HEK293 (cell line): ENCODE results near the gene STAMBP.

ENCODE experiments used
- CTCF ChIA-PET: fragments of 350-600 bp; formaldehyde crosslinking; extraction: SDS; loops from one replicate; lab custom pipeline; 2021; ENCODE audit warnings: antibody characterized with exemption; lab: Yijun Ruan, JAX
- POLR2A ChIA-PET: fragments of 300-600 bp; formaldehyde crosslinking; extraction: SDS; loops from one replicate; lab custom pipeline; 2020; ENCODE audit warnings: antibody characterized with exemption, inconsistent platforms; lab: Yijun Ruan, JAX
- H3K27ac ChIP-seq: fragments of 200-500 bp; sonication (Bioruptor generic); 2 replicates; pipeline ENCODE4 v1.5.1; 2014; ENCODE audit warnings: low read depth, low read length, control low read depth, inconsistent platforms; ENCODE audit errors: extremely low read depth
- H3K36me3 ChIP-seq, 2 experiments: fragments of 200-500 bp in 1 of 2; sonication (Bioruptor generic) in 1 of 2; 1 replicate in 1 of 2; 2 replicates in 1 of 2; pipeline ENCODE4 v1.5.1; 2014 to 2017; ENCODE audit warnings: inconsistent platforms in 2 of 2, low read length in 2 of 2; ENCODE audit not compliant: control insufficient read depth in 2 of 2, insufficient read depth in 1 of 2
- H3K4me1 ChIP-seq: fragments of 200-500 bp; sonication (Bioruptor generic); 2 replicates; pipeline ENCODE4 v1.5.1; 2014; ENCODE audit warnings: mild to moderate bottlenecking, low read length, inconsistent platforms; ENCODE audit not compliant: control insufficient read depth, insufficient read depth
- H3K4me3 ChIP-seq: 2 replicates; pipeline ENCODE4 v1.5.1; 2011; ENCODE audit warnings: low read depth, mild to moderate bottlenecking, control low read depth, low read length, moderate library complexity
- H3K9me3 ChIP-seq: fragments of 200-500 bp; sonication (Bioruptor generic); 2 replicates; pipeline ENCODE4 v1.5.1; 2014; ENCODE audit warnings: low read depth, low read length, inconsistent platforms; ENCODE audit not compliant: control insufficient read depth, insufficient read depth
- KLF16 ChIP-seq: fragments of 450-650 bp; formaldehyde crosslinking; IDR thresholded peaks from 2 replicates; pipeline ENCODE4 v1.5.1; 2017; ENCODE audit warnings: missing biosample characterization, missing genetic modification characterization
- SP3 ChIP-seq: fragments of 450-650 bp; formaldehyde crosslinking; IDR thresholded peaks from 2 replicates; pipeline ENCODE4 v1.5.1; 2016; ENCODE audit warnings: missing biosample characterization, missing genetic modification characterization
- TRIM28 ChIP-seq: IDR thresholded peaks from 2 replicates; pipeline ENCODE4 v1.6.1; 2011; ENCODE audit warnings: low read length, control low read depth, borderline replicate concordance
- ZBTB8A ChIP-seq: fragments of 450-650 bp; formaldehyde crosslinking; IDR thresholded peaks from 2 replicates; pipeline ENCODE4 v1.5.1; 2016; ENCODE audit warnings: missing biosample characterization, missing genetic modification characterization
- ZFHX2 ChIP-seq: fragments of 450-650 bp; formaldehyde crosslinking; conservative IDR thresholded peaks from 2 replicates; pipeline ENCODE4 v1.5.1; 2016; ENCODE audit warnings: missing biosample characterization, missing genetic modification characterization
- ZNF155 ChIP-seq: fragments of 450-650 bp; formaldehyde crosslinking; IDR thresholded peaks from 2 replicates; pipeline ENCODE4 v1.5.1; 2016; ENCODE audit warnings: missing biosample characterization, missing genetic modification characterization
- ZNF214 ChIP-seq: fragments of 450-650 bp; formaldehyde crosslinking; IDR thresholded peaks from 2 replicates; pipeline ENCODE4 v1.5.1; 2017; ENCODE audit warnings: missing biosample characterization, mild to moderate bottlenecking, missing genetic modification characterization, borderline replicate concordance
- ZNF302 ChIP-seq: fragments of 450-650 bp; formaldehyde crosslinking; IDR thresholded peaks from 2 replicates; pipeline ENCODE4 v1.5.1; 2016; ENCODE audit warnings: missing biosample characterization, missing genetic modification characterization, low read depth
- ZNF514 ChIP-seq: fragments of 450-650 bp; formaldehyde crosslinking; IDR thresholded peaks from 2 replicates; pipeline ENCODE4 v1.5.1; 2016; ENCODE audit warnings: missing biosample characterization, missing genetic modification characterization
- ZNF629 ChIP-seq: fragments of 450-650 bp; formaldehyde crosslinking; IDR thresholded peaks from 2 replicates; pipeline ENCODE4 v1.5.1; 2017; ENCODE audit warnings: missing biosample characterization, missing genetic modification characterization
- ZNF76 ChIP-seq: fragments of 450-650 bp; formaldehyde crosslinking; IDR thresholded peaks from 2 replicates; pipeline ENCODE4; 2016; ENCODE audit warnings: low read depth, missing biosample characterization, missing genetic modification characterization, borderline replicate concordance
- ZNF791 ChIP-seq: fragments of 450-650 bp; formaldehyde crosslinking; IDR thresholded peaks from 2 replicates; pipeline ENCODE4 v1.5.1; 2016; ENCODE audit warnings: missing biosample characterization, missing genetic modification characterization
- ZNF843 ChIP-seq: fragments of 450-650 bp; formaldehyde crosslinking; IDR thresholded peaks from 2 replicates; pipeline ENCODE4 v1.5.1; 2016; ENCODE audit warnings: missing biosample characterization, missing genetic modification characterization
- TF ChIP-seq, protein P1 (sequence below): fragments of 450-650 bp; formaldehyde crosslinking; IDR thresholded peaks from 2 replicates; pipeline ENCODE4 v1.5.1; 2016; ENCODE audit warnings: missing biosample characterization, missing genetic modification characterization
- TF ChIP-seq, protein P2 (sequence below): fragments of 450-650 bp; formaldehyde crosslinking; IDR thresholded peaks from 2 replicates; pipeline ENCODE4 v1.5.1; 2016; ENCODE audit warnings: missing biosample characterization, missing genetic modification characterization
- TF ChIP-seq, protein P3 (sequence below): fragments of 450-650 bp; formaldehyde crosslinking; IDR thresholded peaks from 2 replicates; pipeline ENCODE4 v1.5.1; 2016; ENCODE audit warnings: missing biosample characterization, missing genetic modification characterization
- TF ChIP-seq, protein P4 (sequence below): fragments of 450-650 bp; formaldehyde crosslinking; IDR thresholded peaks from 2 replicates; pipeline ENCODE4 v1.5.1; 2016; ENCODE audit warnings: missing biosample characterization, missing genetic modification characterization
- TF ChIP-seq, protein P5 (sequence below): fragments of 450-650 bp; formaldehyde crosslinking; IDR thresholded peaks from 2 replicates; pipeline ENCODE4 v1.5.1; 2016; ENCODE audit warnings: missing biosample characterization, missing genetic modification characterization
- TF ChIP-seq, protein P6 (sequence below): fragments of 450-650 bp; formaldehyde crosslinking; IDR thresholded peaks from 2 replicates; pipeline ENCODE4 v1.5.1; 2016; ENCODE audit warnings: missing biosample characterization, missing genetic modification characterization
- TF ChIP-seq, protein P7 (sequence below): fragments of 450-650 bp; formaldehyde crosslinking; IDR thresholded peaks from 2 replicates; pipeline ENCODE4 v1.5.1; 2016; ENCODE audit warnings: missing biosample characterization, missing genetic modification characterization

Gene STAMBP

DNA sequence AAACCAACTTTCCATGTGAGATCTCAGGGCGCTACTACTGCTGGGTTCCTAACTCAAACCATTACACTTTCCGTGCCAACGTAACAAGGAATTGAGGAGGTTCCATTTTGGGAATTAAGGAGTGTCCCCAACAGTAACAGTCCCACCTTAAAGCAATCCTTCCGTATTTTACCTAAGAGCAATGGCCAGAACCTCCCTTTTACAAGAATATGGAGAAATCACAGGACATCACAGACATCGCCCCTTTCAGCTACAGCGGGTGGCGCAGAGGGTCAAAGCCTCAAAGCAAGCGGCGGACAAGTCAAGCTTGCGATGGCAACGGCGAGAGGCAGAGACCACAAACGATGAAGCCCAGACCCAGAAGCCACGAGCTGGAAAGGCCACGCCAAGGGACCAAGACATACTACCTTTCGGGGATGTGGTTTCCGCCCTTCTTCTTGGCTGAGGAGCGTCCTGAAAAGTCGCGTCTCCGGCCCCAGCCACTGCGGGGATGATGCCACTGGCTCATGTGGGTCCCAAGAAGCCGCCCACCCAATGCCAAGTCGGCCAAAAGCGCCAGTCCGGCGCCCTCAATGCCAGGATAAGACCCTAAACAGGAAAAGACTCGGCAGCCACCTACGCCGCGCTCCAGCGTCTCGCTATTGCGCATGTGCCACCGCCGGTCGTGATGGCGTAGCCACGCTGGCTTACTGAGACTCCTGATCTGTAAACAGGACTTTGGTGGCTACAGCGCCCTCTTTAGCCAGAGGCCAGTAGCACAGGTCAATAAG lies 49.1 kb upstream of the STAMBP start, which contains the start of gene DUSP11 (continued):
- TF ChIP-seq ZNF214 (tag by site-specific recombination) (no peak), ZNF514 (tag by site-specific recombination) (no peak), ZNF629 (tag by site-specific recombination) (peak; percentile 27; the same call in 1 of the 2 replicates), ZNF791 (tag by site-specific recombination) (0 out of 2 replicates have a peak, but pooled peaks have one; percentile 31), KLF16 (peak; percentile 88), ZFHX2 (tag by site-specific recombination) (peak; percentile 55)
- TF ChIP-seq, protein P1, sequence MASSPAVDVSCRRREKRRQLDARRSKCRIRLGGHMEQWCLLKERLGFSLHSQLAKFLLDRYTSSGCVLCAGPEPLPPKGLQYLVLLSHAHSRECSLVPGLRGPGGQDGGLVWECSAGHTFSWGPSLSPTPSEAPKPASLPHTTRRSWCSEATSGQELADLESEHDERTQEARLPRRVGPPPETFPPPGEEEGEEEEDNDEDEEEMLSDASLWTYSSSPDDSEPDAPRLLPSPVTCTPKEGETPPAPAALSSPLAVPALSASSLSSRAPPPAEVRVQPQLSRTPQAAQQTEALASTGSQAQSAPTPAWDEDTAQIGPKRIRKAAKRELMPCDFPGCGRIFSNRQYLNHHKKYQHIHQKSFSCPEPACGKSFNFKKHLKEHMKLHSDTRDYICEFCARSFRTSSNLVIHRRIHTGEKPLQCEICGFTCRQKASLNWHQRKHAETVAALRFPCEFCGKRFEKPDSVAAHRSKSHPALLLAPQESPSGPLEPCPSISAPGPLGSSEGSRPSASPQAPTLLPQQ (tag by site-specific recombination), result 0 out of 2 replicates have a peak, but pooled peaks have one; percentile 27
- TF ChIP-seq, protein P2, sequence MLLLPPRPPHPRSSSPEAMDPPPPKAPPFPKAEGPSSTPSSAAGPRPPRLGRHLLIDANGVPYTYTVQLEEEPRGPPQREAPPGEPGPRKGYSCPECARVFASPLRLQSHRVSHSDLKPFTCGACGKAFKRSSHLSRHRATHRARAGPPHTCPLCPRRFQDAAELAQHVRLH (tag by site-specific recombination), result 0 out of 2 replicates have a peak, but pooled peaks have one; percentile 27
- TF ChIP-seq, protein P3, sequence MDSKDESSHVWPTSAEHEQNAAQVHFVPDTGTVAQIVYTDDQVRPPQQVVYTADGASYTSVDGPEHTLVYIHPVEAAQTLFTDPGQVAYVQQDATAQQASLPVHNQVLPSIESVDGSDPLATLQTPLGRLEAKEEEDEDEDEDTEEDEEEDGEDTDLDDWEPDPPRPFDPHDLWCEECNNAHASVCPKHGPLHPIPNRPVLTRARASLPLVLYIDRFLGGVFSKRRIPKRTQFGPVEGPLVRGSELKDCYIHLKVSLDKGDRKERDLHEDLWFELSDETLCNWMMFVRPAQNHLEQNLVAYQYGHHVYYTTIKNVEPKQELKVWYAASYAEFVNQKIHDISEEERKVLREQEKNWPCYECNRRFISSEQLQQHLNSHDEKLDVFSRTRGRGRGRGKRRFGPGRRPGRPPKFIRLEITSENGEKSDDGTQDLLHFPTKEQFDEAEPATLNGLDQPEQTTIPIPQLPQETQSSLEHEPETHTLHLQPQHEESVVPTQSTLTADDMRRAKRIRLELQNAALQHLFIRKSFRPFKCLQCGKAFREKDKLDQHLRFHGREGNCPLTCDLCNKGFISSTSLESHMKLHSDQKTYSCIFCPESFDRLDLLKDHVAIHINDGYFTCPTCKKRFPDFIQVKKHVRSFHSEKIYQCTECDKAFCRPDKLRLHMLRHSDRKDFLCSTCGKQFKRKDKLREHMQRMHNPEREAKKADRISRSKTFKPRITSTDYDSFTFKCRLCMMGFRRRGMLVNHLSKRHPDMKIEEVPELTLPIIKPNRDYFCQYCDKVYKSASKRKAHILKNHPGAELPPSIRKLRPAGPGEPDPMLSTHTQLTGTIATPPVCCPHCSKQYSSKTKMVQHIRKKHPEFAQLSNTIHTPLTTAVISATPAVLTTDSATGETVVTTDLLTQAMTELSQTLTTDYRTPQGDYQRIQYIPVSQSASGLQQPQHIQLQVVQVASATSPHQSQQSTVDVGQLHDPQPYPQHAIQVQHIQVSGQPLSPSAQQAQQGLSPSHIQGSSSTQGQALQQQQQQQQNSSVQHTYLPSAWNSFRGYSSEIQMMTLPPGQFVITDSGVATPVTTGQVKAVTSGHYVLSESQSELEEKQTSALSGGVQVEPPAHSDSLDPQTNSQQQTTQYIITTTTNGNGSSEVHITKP (tag by site-specific recombination), result peak; percentile 83
- TF ChIP-seq, protein P4, sequence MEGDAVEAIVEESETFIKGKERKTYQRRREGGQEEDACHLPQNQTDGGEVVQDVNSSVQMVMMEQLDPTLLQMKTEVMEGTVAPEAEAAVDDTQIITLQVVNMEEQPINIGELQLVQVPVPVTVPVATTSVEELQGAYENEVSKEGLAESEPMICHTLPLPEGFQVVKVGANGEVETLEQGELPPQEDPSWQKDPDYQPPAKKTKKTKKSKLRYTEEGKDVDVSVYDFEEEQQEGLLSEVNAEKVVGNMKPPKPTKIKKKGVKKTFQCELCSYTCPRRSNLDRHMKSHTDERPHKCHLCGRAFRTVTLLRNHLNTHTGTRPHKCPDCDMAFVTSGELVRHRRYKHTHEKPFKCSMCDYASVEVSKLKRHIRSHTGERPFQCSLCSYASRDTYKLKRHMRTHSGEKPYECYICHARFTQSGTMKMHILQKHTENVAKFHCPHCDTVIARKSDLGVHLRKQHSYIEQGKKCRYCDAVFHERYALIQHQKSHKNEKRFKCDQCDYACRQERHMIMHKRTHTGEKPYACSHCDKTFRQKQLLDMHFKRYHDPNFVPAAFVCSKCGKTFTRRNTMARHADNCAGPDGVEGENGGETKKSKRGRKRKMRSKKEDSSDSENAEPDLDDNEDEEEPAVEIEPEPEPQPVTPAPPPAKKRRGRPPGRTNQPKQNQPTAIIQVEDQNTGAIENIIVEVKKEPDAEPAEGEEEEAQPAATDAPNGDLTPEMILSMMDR (tag by site-specific recombination), result peak; percentile 83
- TF ChIP-seq, all 188 proteins: peak for 16

DNA sequence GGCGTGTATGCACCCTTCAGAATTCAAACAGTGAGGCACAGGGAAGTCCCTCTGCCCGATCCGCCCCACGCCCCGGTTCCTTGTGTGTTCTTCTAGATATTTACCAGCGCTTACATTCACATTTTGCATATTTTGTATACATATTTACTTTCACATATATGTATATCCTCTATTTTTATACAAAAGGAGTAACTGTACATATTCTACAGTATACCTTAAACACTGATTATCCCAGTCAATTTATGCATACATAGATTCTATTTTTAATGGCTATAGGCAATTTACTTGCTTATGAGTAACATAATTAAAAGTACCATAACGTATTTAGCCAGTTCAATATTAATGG lies 48.6 kb upstream of the STAMBP start:
- Histone ChIP-seq H3K27ac (no peak overlapping the region), H3K9me3 (no peaks in the 10 kb centered on the region), H3K4me1 (no peaks in the 10 kb centered on the region), H3K36me3 (peaks cover 7 to 18% of the 10 kb centered on the region in 2 experiments), H3K4me3 (peak overlapping the region; percentile 92)
- POLR2A ChIA-PET, result interaction anchor here (1.0 kb wide), 1 partner anchor 43 kb away, joined by 4 read pairs; the partner anchor contains the start of gene TPRKB
- CTCF ChIA-PET, result interaction anchor here (0.6 to 0.7 kb wide), 3 partner anchors 43 to 486 kb away, joined by 3 to 4 read pairs (median 3); partner anchors contain the start of gene TPRKB
- TF ChIP-seq, protein P5, sequence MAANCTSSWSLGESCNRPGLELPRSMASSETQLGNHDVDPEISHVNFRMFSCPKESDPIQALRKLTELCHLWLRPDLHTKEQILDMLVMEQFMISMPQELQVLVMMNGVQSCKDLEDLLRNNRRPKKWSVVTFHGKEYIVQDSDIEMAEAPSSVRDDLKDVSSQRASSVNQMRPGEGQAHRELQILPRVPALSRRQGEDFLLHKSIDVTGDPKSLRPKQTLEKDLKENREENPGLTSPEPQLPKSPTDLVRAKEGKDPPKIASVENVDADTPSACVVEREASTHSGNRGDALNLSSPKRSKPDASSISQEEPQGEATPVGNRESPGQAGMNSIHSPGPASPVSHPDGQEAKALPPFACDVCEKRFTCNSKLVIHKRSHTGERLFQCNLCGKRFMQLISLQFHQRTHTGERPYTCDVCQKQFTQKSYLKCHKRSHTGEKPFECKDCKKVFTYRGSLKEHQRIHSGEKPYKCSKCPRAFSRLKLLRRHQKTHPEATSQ (tag by site-specific recombination), result no peak
- TF ChIP-seq ZBTB8A (tag by site-specific recombination) (0 out of 2 replicates have a peak, but pooled peaks have one; percentile 6), ZNF302 (tag by site-specific recombination) (no peak), ZNF76 (no peak), TRIM28 (no peak), ZNF155 (tag by site-specific recombination) (no peak), SP3 (tag by site-specific recombination) (0 out of 2 replicates have a peak, but pooled peaks have one; percentile 3), ZNF843 (tag by site-specific recombination) (no peak)
- TF ChIP-seq, protein P6, sequence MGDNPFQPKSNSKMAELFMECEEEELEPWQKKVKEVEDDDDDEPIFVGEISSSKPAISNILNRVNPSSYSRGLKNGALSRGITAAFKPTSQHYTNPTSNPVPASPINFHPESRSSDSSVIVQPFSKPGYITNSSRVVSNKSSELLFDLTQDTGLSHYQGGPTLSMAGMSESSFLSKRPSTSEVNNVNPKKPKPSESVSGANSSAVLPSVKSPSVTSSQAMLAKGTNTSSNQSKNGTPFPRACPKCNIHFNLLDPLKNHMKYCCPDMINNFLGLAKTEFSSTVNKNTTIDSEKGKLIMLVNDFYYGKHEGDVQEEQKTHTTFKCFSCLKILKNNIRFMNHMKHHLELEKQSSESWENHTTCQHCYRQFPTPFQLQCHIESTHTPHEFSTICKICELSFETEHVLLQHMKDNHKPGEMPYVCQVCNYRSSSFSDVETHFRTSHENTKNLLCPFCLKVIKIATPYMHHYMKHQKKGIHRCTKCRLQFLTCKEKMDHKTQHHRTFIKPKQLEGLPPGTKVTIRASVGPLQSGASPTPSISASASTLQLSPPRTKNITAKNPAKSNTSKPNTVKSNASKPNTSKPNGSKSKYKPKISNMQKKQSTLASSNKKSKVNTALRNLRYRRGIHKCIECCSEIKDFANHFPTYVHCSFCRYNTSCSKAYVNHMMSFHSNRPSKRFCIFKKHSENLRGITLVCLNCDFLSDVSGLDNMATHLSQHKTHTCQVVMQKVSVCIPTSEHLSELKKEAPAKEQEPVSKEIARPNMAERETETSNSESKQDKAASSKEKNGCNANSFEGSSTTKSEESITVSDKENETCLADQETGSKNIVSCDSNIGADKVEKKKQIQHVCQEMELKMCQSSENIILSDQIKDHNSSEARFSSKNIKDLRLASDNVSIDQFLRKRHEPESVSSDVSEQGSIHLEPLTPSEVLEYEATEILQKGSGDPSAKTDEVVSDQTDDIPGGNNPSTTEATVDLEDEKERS, result no peak
- TF ChIP-seq, protein P7, sequence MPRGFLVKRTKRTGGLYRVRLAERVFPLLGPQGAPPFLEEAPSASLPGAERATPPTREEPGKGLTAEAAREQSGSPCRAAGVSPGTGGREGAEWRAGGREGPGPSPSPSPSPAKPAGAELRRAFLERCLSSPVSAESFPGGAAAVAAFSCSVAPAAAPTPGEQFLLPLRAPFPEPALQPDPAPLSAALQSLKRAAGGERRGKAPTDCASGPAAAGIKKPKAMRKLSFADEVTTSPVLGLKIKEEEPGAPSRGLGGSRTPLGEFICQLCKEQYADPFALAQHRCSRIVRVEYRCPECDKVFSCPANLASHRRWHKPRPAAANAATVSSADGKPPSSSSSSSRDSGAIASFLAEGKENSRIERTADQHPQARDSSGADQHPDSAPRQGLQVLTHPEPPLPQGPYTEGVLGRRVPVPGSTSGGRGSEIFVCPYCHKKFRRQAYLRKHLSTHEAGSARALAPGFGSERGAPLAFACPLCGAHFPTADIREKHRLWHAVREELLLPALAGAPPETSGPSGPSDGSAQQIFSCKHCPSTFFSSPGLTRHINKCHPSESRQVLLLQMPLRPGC (tag by site-specific recombination), result no peak
